B cell (primary cell): ENCODE results near the gene NTHL1.

Source experiments
- CTCF ChIP-seq: fragments of 200-600 bp; IDR thresholded peaks from one replicate; pipeline ENCODE4 v1.8.0; 2022; ENCODE audit warnings: antibody characterized with exemption, mild to moderate bottlenecking
- EZH2 ChIP-seq: IDR thresholded peaks from 2 replicates; pipeline ENCODE4 v1.6.1; 2012; ENCODE audit warnings: borderline replicate concordance, low read depth, mild to moderate bottlenecking, moderate library complexity, low read length; ENCODE audit not compliant: insufficient read depth, poor library complexity, severe bottlenecking

- TF ChIP-seq CTCF (no peak), EZH2 (no peak)
Observed at GRCh38 chr16:2046893-2047329, 723 bp downstream of the NTHL1 start.
